BLaER1 treated with 17β-estradiol and CSF1 and Interleukin-3, amounts not matched to agents 10 nM and 100 nM (cell line): ENCODE data around the gene DXO.

Source experiments
- H3K27ac ChIP-seq, 11 experiments: shearing (Covaris generic); formaldehyde crosslinking; 2 replicates each; pipeline ENCODE4 v1.8.1; 2022
- H3K27me3 ChIP-seq, 11 experiments: shearing (Covaris generic); formaldehyde crosslinking; 2 replicates each; pipeline ENCODE4 v1.8.1; 2022
- H3K36me3 ChIP-seq, 11 experiments: shearing (Covaris generic); formaldehyde crosslinking; 2 replicates each; pipeline ENCODE4 v1.8.1; 2022
- H3K4me1 ChIP-seq, 10 experiments: shearing (Covaris generic); formaldehyde crosslinking; 2 replicates each; pipeline ENCODE4 v1.8.1; 2022
- H3K4me2 ChIP-seq, 11 experiments: shearing (Covaris generic); formaldehyde crosslinking; 2 replicates each; pipeline ENCODE4 v1.8.1; 2022
- H3K4me3 ChIP-seq, 10 experiments: shearing (Covaris generic); formaldehyde crosslinking; 2 replicates each; pipeline ENCODE4 v1.8.1; 2022
- H3K9ac ChIP-seq, 11 experiments: shearing (Covaris generic); formaldehyde crosslinking; 2 replicates each; pipeline ENCODE4 v1.8.1; 2022
- H3K9me3 ChIP-seq, 11 experiments: shearing (Covaris generic); formaldehyde crosslinking; replicated peaks in 1 of 11; 2 replicates each; pipeline ENCODE4 v1.8.1; 2022
- H4K20me1 ChIP-seq, 11 experiments: shearing (Covaris generic); formaldehyde crosslinking; 2 replicates each; pipeline ENCODE4 v1.8.1; 2022
- Cebpa-rat ChIP-seq, 11 experiments: shearing (Covaris generic); IDR thresholded peaks; 2 replicates each; pipeline ENCODE4 v1.8.1; 2022

The DXO gene

GRCh38 chr6:31958741-31959739 lies 12.9 kb downstream of the DXO start, which contains the start of the genes NELFE and SKIC2:
Gene NELFE (minus strand): TSS chr6:31958971. CDS start chr6:31958446, 525 bp downstream.
Gene SKIC2 (plus strand): TSS chr6:31959175. CDS start chr6:31959193, 18 bp downstream.
- peak within 1 kb of the TSS; percentile 73 to 85 (median 80) for H3K27ac ChIP-seq
- TF ChIP-seq Cebpa-rat (IDR thresholded peaks at IDR 0.05) = no peak
- no peaks in the 10 kb centered on the region for H3K27me3 ChIP-seq
- peak within 1 kb of the TSS; percentile 89 to 99 (median 96) for H3K4me2 ChIP-seq
- peak within 1 kb of the TSS; percentile 82 to 99 (median 92) for H3K4me3 ChIP-seq
- H3K9ac ChIP-seq = peak within 1 kb of the TSS; percentile 83 to 95 (median 91)
- H4K20me1 ChIP-seq = no peaks in the 10 kb centered on the region
- H3K4me1 ChIP-seq = peaks cover 26 to 47% (median 29%) of the 10 kb centered on the region in 10 experiments
- H3K9me3 ChIP-seq = no peaks in the 10 kb centered on the region
- peaks cover 66 to 78% (median 75%) of the 10 kb centered on the region in 11 experiments for H3K36me3 ChIP-seq

- Histone ChIP-seq H3K9ac (peak overlapping the region; percentile 83 to 95 (median 91)), H3K27ac (peak overlapping the region; percentile 73 to 85 (median 79)), H3K4me3 (peak overlapping the region; percentile 82 to 99 (median 92)), H4K20me1 (no peaks in the 10 kb centered on the region), H3K27me3 (no peaks in the 10 kb centered on the region), H3K4me1 (peaks cover 26 to 54% (median 29%) of the 10 kb centered on the region in 10 experiments), H3K4me2 (peak overlapping the region; percentile 89 to 99 (median 96)), H3K9me3 (no peaks in the 10 kb centered on the region), H3K36me3 (peaks cover 66 to 78% (median 75%) of the 10 kb centered on the region in 11 experiments)
- no peak for TF ChIP-seq Cebpa-rat (IDR thresholded peaks at IDR 0.05)
These were observed 13.6 kb downstream of the DXO start for GRCh38 chr6:31958412-31958740.

- no peak for TF ChIP-seq Cebpa-rat (IDR thresholded peaks at IDR 0.05)
- peaks cover 0 to 6% (median 0%) of the 10 kb centered on the region in 11 experiments; a peak in 1 of 22 replicates for H4K20me1 ChIP-seq
- H3K36me3 ChIP-seq = peaks cover 66 to 78% (median 75%) of the 10 kb centered on the region in 11 experiments
These were observed 15.1 kb downstream of the DXO start for GRCh38 chr6:31956796-31957195.

GRCh38 chr6:31954511-31954910 lies 17.4 kb downstream of the DXO start:
- Histone ChIP-seq H3K27ac (peak overlapping the region in 2 of 11 experiments; percentile 35 to 45; a peak in 1 of 22 replicates), H3K9me3 (no peaks in the 10 kb centered on the region), H3K9ac (no peak overlapping the region; a peak in 1 of 22 replicates), H3K36me3 (peaks cover 63 to 79% (median 73%) of the 10 kb centered on the region in 11 experiments), H3K4me2 (peak overlapping the region in 3 of 11 experiments; percentile 17 to 75 (median 51); a peak in 4 of 22 replicates), H3K4me1 (peaks cover 15 to 51% (median 17%) of the 10 kb centered on the region in 10 experiments), H4K20me1 (peaks cover 0 to 6% (median 0%) of the 10 kb centered on the region in 11 experiments; a peak in 1 of 22 replicates), H3K27me3 (no peaks in the 10 kb centered on the region), H3K4me3 (no peak overlapping the region)
- TF ChIP-seq Cebpa-rat (IDR thresholded peaks at IDR 0.05) = no peak

More at GRCh38 chr6:31956796-31957195, 15.1 kb downstream of the DXO start:
- Histone ChIP-seq H3K4me1 (peaks cover 26 to 68% (median 29%) of the 10 kb centered on the region in 10 experiments), H3K27me3 (no peaks in the 10 kb centered on the region), H3K27ac (no peak overlapping the region), H3K9ac (peak overlapping the region in 3 of 11 experiments; percentile 21 to 36 (median 29); a peak in 3 of 22 replicates), H3K4me3 (no peak overlapping the region), H3K9me3 (no peaks in the 10 kb centered on the region), H3K4me2 (peak overlapping the region in 1 of 11 experiments; percentile 94; a peak in 1 of 22 replicates)

GRCh38 chr6:31952890-31953289 lies 19.0 kb downstream of the DXO start:
- Histone ChIP-seq H3K9ac (peak overlapping the region in 2 of 11 experiments; percentile 3 to 6; a peak in 1 of 22 replicates), H3K4me2 (peak overlapping the region in 3 of 11 experiments; percentile 2 to 75 (median 51); a peak in 4 of 22 replicates), H3K4me3 (no peak overlapping the region), H3K27ac (peak overlapping the region in 1 of 11 experiments; percentile 35; a peak in 1 of 22 replicates), H3K36me3 (peaks cover 63 to 79% (median 73%) of the 10 kb centered on the region in 11 experiments), H4K20me1 (peaks cover 0 to 6% (median 0%) of the 10 kb centered on the region in 11 experiments; a peak in 1 of 22 replicates), H3K4me1 (peaks cover 7 to 48% (median 9%) of the 10 kb centered on the region in 10 experiments), H3K9me3 (no peaks in the 10 kb centered on the region), H3K27me3 (no peaks in the 10 kb centered on the region)
- TF ChIP-seq Cebpa-rat (IDR thresholded peaks at IDR 0.05) = no peak

GRCh38 chr6:31952140-31952805 lies 19.7 kb downstream of the DXO start:
- Histone ChIP-seq H3K27me3 (no peaks in the 10 kb centered on the region), H3K9ac (peak overlapping the region in 2 of 11 experiments; percentile 3 to 6; a peak in 1 of 22 replicates), H4K20me1 (peaks cover 0 to 6% (median 0%) of the 10 kb centered on the region in 11 experiments; a peak in 1 of 22 replicates), H3K4me2 (peak overlapping the region in 3 of 11 experiments; percentile 2 to 75 (median 51); a peak in 4 of 22 replicates), H3K27ac (no peak overlapping the region; a peak in 1 of 22 replicates), H3K9me3 (no peaks in the 10 kb centered on the region), H3K36me3 (peaks cover 62 to 76% (median 72%) of the 10 kb centered on the region in 11 experiments), H3K4me1 (peaks cover under 1 to 42% (median 3%) of the 10 kb centered on the region in 10 experiments; a peak in 16 of 20 replicates), H3K4me3 (no peak overlapping the region)
- TF ChIP-seq Cebpa-rat (IDR thresholded peaks at IDR 0.05) = no peak

GRCh38 chr6:31949926-31950548 lies 21.9 kb downstream of the DXO start:
- no peaks in the 10 kb centered on the region for H3K27me3 ChIP-seq
- peaks cover 0 to 6% (median 0%) of the 10 kb centered on the region in 11 experiments; a peak in 1 of 22 replicates for H4K20me1 ChIP-seq
- peaks cover 40 to 54% (median 51%) of the 10 kb centered on the region in 11 experiments for H3K36me3 ChIP-seq
- H3K4me1 ChIP-seq = peaks cover 0 to 51% (median 9%) of the 10 kb centered on the region in 10 experiments; a peak in 10 of 20 replicates
- H3K9ac ChIP-seq = no peak overlapping the region
- no peak overlapping the region for H3K4me2 ChIP-seq
- no peaks in the 10 kb centered on the region for H3K9me3 ChIP-seq
- H3K4me3 ChIP-seq = no peak overlapping the region
- no peak overlapping the region for H3K27ac ChIP-seq
- TF ChIP-seq Cebpa-rat (IDR thresholded peaks at IDR 0.05) = no peak
